HUES6 (cell line): ENCODE measurements around the gene COL26A1.
"Not testable (repeated sequence)": the region's sequence is repeated elsewhere in the genome, so short reads cannot be mapped to it uniquely, and the experiment has no call there.

Experiments used
- H3K27ac ChIP-seq: 2 replicates; pipeline ENCODE4 v1.7.0; 2013; ENCODE audit warnings: low read depth, mild to moderate bottlenecking, low read length, inconsistent platforms
- H3K27me3 ChIP-seq: 2 replicates; pipeline ENCODE4 v1.6.1; 2013; ENCODE audit warnings: low read length; ENCODE audit not compliant: control insufficient read depth, insufficient read depth
- H3K36me3 ChIP-seq: 2 replicates; pipeline ENCODE4 v1.6.1; 2013; ENCODE audit warnings: low read length; ENCODE audit not compliant: control insufficient read depth, insufficient read depth
- H3K4me1 ChIP-seq: 2 replicates; pipeline ENCODE4 v1.6.1; 2013; ENCODE audit warnings: low read length; ENCODE audit not compliant: control insufficient read depth, insufficient read depth
- H3K4me3 ChIP-seq: 2 replicates; pipeline ENCODE4 v1.5.1; 2013; ENCODE audit warnings: low read depth, low read length
- H3K9ac ChIP-seq: one replicate; pipeline ENCODE4 v1.6.1; 2013; ENCODE audit warnings: mild to moderate bottlenecking, low read length
- H3K9me3 ChIP-seq: 2 replicates; pipeline ENCODE4 v1.6.1; 2013; ENCODE audit warnings: low read depth, low read length; ENCODE audit not compliant: control insufficient read depth, insufficient read depth

COL26A1 gene

GRCh38 chr7:101450064-101450463, 87.4 kb downstream of the COL26A1 start:
- Histone ChIP-seq H3K9me3 (no peaks in the 10 kb centered on the region), H3K4me1 (no peaks in the 10 kb centered on the region), H3K9ac (no peak overlapping the region), H3K27ac (no peak overlapping the region), H3K27me3 (no peaks in the 10 kb centered on the region), H3K36me3 (peaks cover 4% of the 10 kb centered on the region; the same call in 1 of the 2 replicates), H3K4me3 (no peak overlapping the region)

GRCh38 chr7:101453617-101454016, 90.9 kb downstream of the COL26A1 start:
- no peaks in the 10 kb centered on the region for H3K9me3 ChIP-seq
- H3K4me3 ChIP-seq: no peak overlapping the region
- no peaks in the 10 kb centered on the region for H3K27me3 ChIP-seq
- H3K36me3 ChIP-seq: no peaks in the 10 kb centered on the region
- H3K4me1 ChIP-seq: no peaks in the 10 kb centered on the region
- H3K27ac ChIP-seq: no peak overlapping the region
- H3K9ac ChIP-seq: no peak overlapping the region

DNA sequence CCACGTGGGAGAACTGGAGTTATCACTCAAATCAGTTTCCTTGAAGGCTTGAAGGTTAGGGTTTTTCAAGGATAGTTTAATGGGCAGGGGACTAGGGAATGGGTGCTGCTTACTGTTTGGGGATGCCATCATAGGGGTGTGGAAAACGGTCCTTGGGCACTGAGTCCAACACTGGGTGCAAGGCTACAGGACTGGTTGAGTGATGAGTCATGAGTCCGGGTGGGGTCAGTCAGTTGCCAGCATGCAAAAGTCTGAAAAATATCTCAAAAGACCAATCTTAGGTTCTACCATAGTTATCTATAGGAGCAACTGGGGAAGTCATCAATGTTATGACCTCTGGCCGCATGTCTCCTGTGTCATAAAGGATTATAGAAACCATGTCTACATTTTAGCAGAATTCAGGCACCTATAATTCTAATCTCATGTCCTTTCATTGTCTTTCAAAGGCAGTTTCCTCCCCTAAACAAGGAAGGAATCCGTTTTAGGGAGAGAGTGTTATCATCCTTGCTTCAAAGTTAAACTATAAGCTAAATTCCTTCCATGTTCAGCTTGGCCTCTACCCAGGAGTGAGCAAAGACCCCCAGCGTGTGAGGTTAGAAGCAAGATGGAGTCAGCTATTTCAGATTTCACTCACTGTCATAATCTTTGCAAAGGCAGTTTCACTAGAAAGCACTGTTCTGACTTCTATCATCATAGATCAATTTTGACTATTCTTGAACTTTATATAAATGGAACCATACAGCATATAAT, 94.5 kb downstream of the COL26A1 start:
- Histone ChIP-seq H3K27me3 (no peaks in the 10 kb centered on the region), H3K4me3 (no peak overlapping the region), H3K4me1 (no peaks in the 10 kb centered on the region), H3K9ac (no peak overlapping the region), H3K27ac (no peak overlapping the region), H3K9me3 (no peaks in the 10 kb centered on the region), H3K36me3 (no peaks in the 10 kb centered on the region)

DNA sequence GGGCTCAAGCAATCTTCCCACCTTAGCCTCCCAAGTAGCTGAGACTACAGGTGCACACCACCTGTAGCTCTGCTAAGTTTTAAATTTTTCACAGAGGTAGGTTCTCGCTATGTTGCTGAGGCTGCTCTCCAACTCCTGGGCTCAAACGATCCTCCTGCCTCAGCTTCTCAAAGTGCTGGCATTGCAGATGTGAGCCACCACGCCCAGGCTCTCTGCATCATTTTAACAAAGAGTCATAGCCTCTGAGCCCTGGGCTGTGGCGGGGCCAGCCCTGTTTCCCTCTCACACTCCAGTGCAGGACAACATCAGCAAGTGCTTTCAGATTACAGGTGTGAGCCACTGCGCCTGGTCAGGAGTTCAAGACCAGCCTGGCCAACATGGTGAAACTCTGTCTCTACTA, 102.5 kb downstream of the COL26A1 start:
- Histone ChIP-seq H3K4me3 (no peak overlapping the region), H3K36me3 (no peaks in the 10 kb centered on the region), H3K9me3 (no peaks in the 10 kb centered on the region), H3K9ac (no peak overlapping the region), H3K27me3 (no peaks in the 10 kb centered on the region), H3K27ac (no peak overlapping the region), H3K4me1 (peaks cover 9% of the 10 kb centered on the region; the same call in 1 of the 2 replicates)

GRCh38 chr7:101465576-101466196, 103.0 kb downstream of the COL26A1 start:
- no peaks in the 10 kb centered on the region for H3K36me3 ChIP-seq
- no peak overlapping the region for H3K27ac ChIP-seq
- no peak overlapping the region for H3K9ac ChIP-seq
- H3K27me3 ChIP-seq: no peaks in the 10 kb centered on the region
- no peak overlapping the region for H3K4me3 ChIP-seq
- H3K9me3 ChIP-seq: no peaks in the 10 kb centered on the region
- H3K4me1 ChIP-seq: peaks cover 13% of the 10 kb centered on the region

GRCh38 chr7:101466871-101467270, 104.2 kb downstream of the COL26A1 start:
- no peak overlapping the region for H3K4me3 ChIP-seq
- H3K27ac ChIP-seq: no peak overlapping the region
- no peaks in the 10 kb centered on the region for H3K27me3 ChIP-seq
- no peak overlapping the region for H3K9ac ChIP-seq
- H3K36me3 ChIP-seq: no peaks in the 10 kb centered on the region
- H3K9me3 ChIP-seq: no peaks in the 10 kb centered on the region
- H3K4me1 ChIP-seq: peaks cover 20% of the 10 kb centered on the region

GRCh38 chr7:101468546-101469275, 106.0 kb downstream of the COL26A1 start:
- Histone ChIP-seq H3K27me3 (no peaks in the 10 kb centered on the region), H3K27ac (no peak overlapping the region), H3K9ac (no peak overlapping the region), H3K4me3 (no peak overlapping the region), H3K9me3 (no peaks in the 10 kb centered on the region), H3K36me3 (no peaks in the 10 kb centered on the region), H3K4me1 (peaks cover 20% of the 10 kb centered on the region)

DNA sequence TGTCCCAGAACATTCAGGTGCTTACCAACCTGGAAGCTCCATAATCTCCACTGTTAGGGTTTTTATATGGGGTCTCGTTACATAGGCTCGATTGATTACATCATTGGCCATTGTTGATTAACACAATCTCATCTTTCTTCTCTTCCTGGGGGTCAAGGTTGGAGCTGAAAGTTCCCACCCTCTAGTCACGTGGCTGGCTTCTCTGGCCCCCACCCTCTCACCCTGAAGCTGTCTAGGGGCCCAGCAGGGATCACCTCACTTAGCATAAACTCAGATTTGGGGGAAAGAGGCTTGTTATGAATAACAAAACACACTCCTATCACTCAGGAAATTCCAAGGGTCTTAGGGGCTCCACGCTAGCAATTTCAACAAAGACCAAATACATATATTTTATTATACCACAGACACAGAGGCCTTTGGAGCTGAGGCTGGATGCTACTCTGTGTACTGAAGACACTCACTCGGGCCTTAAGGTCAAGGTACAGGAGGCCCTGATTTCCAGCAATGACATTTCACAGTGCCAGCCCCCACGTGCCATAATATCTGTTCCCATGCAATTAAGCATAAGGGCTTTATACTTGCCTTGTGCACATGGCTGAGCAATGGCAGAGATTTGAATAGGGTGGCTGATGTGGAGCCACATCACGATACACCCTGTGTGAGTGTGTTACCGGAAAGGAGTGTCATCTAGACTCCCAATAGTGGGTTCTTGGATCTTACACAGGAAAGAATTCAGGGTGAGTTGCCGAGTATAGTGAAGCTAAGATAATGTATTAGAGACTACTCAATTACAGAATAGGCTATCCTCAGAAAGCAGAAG, 108.2 kb downstream of the COL26A1 start:
- Histone ChIP-seq H3K27ac (no peak overlapping the region), H3K36me3 (no peaks in the 10 kb centered on the region), H3K4me1 (peaks cover 17% of the 10 kb centered on the region), H3K9me3 (no peaks in the 10 kb centered on the region), H3K9ac (no peak overlapping the region), H3K27me3 (no peaks in the 10 kb centered on the region), H3K4me3 (no peak overlapping the region)

DNA sequence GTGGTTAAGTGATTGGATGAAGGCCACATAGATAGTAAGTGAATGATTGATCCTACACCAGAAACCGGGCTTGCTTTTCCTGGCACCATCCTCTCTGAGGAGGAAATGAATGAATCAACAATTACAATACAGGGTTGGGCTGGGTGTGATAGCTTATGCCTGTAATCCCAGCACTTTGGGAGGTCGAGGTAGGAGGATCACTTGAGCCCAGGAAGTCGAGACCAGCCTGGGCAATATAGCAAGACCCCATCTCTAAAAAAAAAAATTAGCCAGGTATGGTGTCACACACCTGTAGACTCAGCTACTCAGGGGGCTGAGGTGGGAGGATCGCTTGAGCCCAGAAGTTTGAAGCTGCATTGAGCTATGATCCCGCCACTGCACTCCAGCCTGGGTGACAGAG, 111.5 kb downstream of the COL26A1 start:
- Histone ChIP-seq H3K27ac (no peak overlapping the region), H3K27me3 (no peaks in the 10 kb centered on the region), H3K4me3 (no peak overlapping the region), H3K36me3 (no peaks in the 10 kb centered on the region), H3K4me1 (peaks cover 16% of the 10 kb centered on the region), H3K9me3 (peaks cover 10% of the 10 kb centered on the region), H3K9ac (no peak overlapping the region)

DNA sequence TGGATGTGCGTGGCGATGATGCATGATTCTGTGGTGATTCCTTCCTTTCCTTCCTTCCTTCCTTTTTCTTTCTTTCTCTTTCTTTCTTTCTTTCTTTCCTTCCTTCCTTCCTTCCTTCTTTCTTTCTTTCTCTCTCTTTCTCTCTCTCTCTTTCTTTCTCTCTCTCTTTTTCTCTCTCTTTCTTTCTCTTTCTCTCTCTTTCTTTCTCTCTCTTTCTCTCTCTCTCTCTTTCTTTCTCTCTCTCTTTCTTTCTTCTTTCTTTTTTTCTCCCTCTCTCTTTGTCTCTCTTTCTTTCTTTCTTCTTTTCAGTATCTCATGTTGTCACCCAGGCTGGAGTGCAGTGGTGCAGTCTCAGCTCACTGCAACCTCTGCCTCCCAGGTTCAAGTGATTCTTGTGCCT, 113.0 kb downstream of the COL26A1 start:
- not testable (repeated sequence) for H3K36me3 ChIP-seq, H3K27me3 ChIP-seq, H3K27ac ChIP-seq, H3K9ac ChIP-seq, H3K4me1 ChIP-seq, H3K4me3 ChIP-seq
- H3K9me3 ChIP-seq: peaks cover 15% of the 10 kb centered on the region
